ENCODE results near the gene TNFRSF12A. TPM values are rescaled to one million over a fixed set of nuclear protein-coding genes. Genes with fewer than 3 reads are reported as not detected.
"Not testable (repeated sequence)": the region's sequence is repeated elsewhere in the genome, so short reads cannot be mapped to it uniquely, and the experiment has no call there.

Gene TNFRSF12A
- polyA plus RNA-seq, 6 donors from 2014 or later, result not detected

DNA sequence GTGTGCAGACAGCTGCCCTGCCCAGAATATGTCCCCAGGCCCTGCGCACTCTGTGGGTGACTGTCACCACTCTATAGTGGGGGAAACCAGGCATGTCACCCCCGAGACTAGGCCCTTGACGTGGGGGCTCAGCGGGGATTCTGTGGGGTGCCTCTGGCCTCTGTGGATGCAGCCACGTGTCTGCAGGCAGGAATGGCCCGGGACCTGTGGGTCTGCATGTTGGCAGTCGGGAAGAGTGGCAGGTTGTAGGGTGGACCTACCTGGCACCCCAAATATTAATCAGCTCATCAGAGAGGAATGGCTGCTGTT is 46.2 kb downstream of the TNFRSF12A start:
- DNase-seq (no peak), ATAC-seq (ENCODE audit: low read depth in 2 of 2) (no peak)
- Mint-ChIP-seq H3K4me3 (no peak overlapping the region), H3K4me1 (peaks cover 3 to 9% (median 4%) of the 10 kb centered on the region in 3 donors), H3K9me3 (no peaks in the 10 kb centered on the region), H3K36me3 (no peaks in the 10 kb centered on the region), H3K27me3 (peaks cover 0 to 14% (median 0%) of the 10 kb centered on the region in 3 donors), H3K27ac (no peak overlapping the region)

DNA sequence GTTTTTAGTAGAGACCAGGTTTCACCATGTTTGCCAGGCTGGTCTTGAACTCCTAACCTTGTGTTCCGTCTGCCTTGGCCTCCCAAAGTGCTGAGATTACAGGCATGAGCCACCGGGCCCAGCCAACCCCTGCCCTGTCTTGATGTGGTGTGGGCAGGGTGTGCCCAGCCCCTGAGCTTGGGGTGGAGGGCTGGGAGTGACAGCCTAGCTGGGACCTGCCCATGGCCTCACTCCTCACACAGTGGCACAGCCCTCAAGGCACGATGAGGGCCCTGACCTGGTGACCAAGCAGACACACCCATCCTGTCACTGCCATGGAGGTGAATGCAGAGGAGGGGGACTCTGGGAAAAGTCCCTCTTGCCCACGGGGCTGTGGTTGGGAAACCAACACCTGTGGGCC is 48.3 kb downstream of the TNFRSF12A start:
- Mint-ChIP-seq H3K9me3 (no peaks in the 10 kb centered on the region), H3K4me1 (peaks cover 10 to 20% (median 12%) of the 10 kb centered on the region in 3 donors), H3K36me3 (no peaks in the 10 kb centered on the region), H3K27ac (no peak overlapping the region), H3K4me3 (no peak overlapping the region), H3K27me3 (peaks cover 0 to 9% (median 0%) of the 10 kb centered on the region in 3 donors)
- ATAC-seq (ENCODE audit: low read depth in 2 of 2) (no peak), DNase-seq (no peak)

DNA sequence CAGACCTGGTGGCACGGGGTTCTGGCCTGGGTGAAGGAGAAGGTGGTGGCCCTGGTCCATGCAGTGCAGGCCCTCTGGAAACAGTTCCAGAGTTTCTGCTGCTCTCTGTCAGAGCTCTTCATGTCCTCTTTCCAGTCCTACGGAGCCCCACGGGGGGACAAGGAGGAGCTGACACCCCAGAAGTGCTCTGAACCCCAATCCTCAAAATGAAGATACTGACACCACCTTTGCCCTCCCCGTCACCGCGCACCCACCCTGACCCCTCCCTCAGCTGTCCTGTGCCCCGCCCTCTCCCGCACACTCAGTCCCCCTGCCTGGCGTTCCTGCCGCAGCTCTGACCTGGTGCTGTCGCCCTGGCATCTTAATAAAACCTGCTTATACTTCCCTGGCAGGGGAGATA is 49.0 kb downstream of the TNFRSF12A start:
- not testable (repeated sequence) for H3K27ac Mint-ChIP-seq, H3K36me3 Mint-ChIP-seq
- H3K4me1 Mint-ChIP-seq, result peaks cover 17 to 27% (median 19%) of the 10 kb centered on the region in 3 donors

DNA sequence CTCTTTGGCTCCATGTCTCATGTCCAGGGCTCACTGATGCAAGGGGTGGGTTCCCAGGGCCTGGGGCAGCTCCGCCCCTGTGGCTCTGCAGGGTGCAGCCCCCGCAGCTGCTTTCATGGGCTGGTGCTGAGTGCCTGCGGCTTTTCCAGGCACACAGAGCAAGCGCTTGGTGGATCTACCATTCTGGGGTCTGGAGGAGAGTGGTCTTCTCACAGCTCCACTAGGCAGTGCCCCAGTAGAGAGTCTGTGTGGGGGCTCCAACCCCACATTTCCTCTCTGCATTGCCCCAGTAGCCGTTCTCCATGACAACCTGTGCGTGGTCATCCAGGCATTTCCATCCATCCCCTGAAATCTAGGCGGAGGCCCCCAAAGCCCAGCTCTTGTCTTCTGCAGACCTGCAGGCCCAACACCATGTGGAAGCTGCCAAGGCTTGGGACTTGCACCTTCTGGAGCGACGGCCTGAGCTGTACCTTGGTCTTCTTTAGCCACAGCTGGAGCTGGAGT is 50.5 kb downstream of the TNFRSF12A start:
- DNase-seq (no peak), ATAC-seq (ENCODE audit: low read depth in 2 of 2) (no peak)
- no peak overlapping the region for H3K27ac Mint-ChIP-seq
- no peaks in the 10 kb centered on the region for H3K9me3 Mint-ChIP-seq
- no peak overlapping the region for H3K4me3 Mint-ChIP-seq
- no peaks in the 10 kb centered on the region for H3K36me3 Mint-ChIP-seq
- H3K4me1 Mint-ChIP-seq, result peaks cover 26 to 42% (median 33%) of the 10 kb centered on the region in 3 donors
- peaks cover 0 to 10% (median 0%) of the 10 kb centered on the region in 3 donors for H3K27me3 Mint-ChIP-seq

More for the DNA sequence above, 49.0 kb downstream of the TNFRSF12A start:
- H3K4me3 Mint-ChIP-seq; ATAC-seq (ENCODE audit: low read depth in 2 of 2); DNase-seq; H3K9me3 Mint-ChIP-seq: not testable (repeated sequence)
- peaks cover 0 to 15% (median 0%) of the 10 kb centered on the region in 3 donors for H3K27me3 Mint-ChIP-seq

DNA sequence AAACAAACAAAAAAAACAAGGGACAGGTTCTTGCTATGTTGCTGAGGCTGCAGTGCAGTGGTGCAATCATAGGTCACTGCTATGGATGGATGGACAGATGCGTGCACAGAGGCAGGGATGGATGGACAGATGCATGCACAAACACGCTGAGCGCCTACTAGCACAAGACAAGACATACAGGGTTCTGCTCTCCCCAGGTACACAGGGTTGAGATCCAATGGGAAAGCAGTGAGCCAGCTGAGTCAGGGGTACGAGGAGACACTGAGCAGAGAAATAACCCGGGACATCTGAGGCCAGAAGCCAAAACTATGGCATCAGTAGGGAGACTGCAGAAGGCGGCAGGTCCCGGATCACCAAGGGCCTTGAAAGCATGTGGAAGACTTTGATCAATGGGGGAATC is 51.5 kb downstream of the TNFRSF12A start:
- Mint-ChIP-seq H3K27me3 (peaks cover 0 to 9% (median 0%) of the 10 kb centered on the region in 3 donors), H3K36me3 (no peaks in the 10 kb centered on the region), H3K4me3 (peak overlapping the region in 1 of 8 donors; percentile 61), H3K4me1 (peaks cover 26 to 52% (median 33%) of the 10 kb centered on the region in 3 donors), H3K27ac (no peak overlapping the region), H3K9me3 (peaks cover 0 to 2% (median 0%) of the 10 kb centered on the region in 7 donors)
- DNase-seq, result no peak
- no peak for ATAC-seq (ENCODE audit: low read depth in 2 of 2)

Other genes starting within 250 kb of the TNFRSF12A start
- 100 to 1,000 TPM; 159 to 241 (median 203) TPM for gene ELOB, start 243.1 kb upstream of the TNFRSF12A start, polyA plus RNA-seq (ENCODE audit: low read depth in 6 of 6)
- gene PRSS33, start 232.8 kb upstream of the TNFRSF12A start, polyA plus RNA-seq (ENCODE audit: low read depth in 6 of 6), result not detected
- gene PRSS41, start 221.9 kb upstream of the TNFRSF12A start, polyA plus RNA-seq (ENCODE audit: low read depth in 6 of 6), result not detected
- 1 to 10 TPM in 4 of 6 donors, under 1 TPM in 1, not detected in 1; 0.51 to 4.4 (median 1.9) TPM for gene PRSS21, start 203.1 kb upstream of the TNFRSF12A start, polyA plus RNA-seq (ENCODE audit: low read depth in 6 of 6)
- gene ZG16B, start 190.1 kb upstream of the TNFRSF12A start, polyA plus RNA-seq (ENCODE audit: low read depth in 6 of 6), result not detected
- gene PRSS22, start 162.2 kb upstream of the TNFRSF12A start, polyA plus RNA-seq (ENCODE audit: low read depth in 6 of 6), result not detected
- gene FLYWCH2, start 137.2 kb upstream of the TNFRSF12A start, polyA plus RNA-seq (ENCODE audit: low read depth in 6 of 6), result 10 to 100 TPM; 15.6 to 22.6 (median 18.9) TPM
- 10 to 100 TPM in 3 of 6 donors, 1 to 10 TPM in 3; 6.3 to 13.4 (median 9.5) TPM for gene FLYWCH1, start 108.4 kb upstream of the TNFRSF12A start, polyA plus RNA-seq (ENCODE audit: low read depth in 6 of 6)
- 1 to 10 TPM in 3 of 6 donors, under 1 TPM in 2, not detected in 1; 0.25 to 4.4 (median 1.2) TPM for gene KREMEN2, start 56.1 kb upstream of the TNFRSF12A start, polyA plus RNA-seq (ENCODE audit: low read depth in 6 of 6)
- gene PAQR4, start 51.0 kb upstream of the TNFRSF12A start, polyA plus RNA-seq (ENCODE audit: low read depth in 6 of 6), result 1 to 10 TPM in 3 of 6 donors, under 1 TPM in 2, not detected in 1; 0.43 to 1.3 (median 1.1) TPM
- gene PKMYT1, start 39.9 kb upstream of the TNFRSF12A start, polyA plus RNA-seq (ENCODE audit: low read depth in 6 of 6), result under 1 TPM in 4 of 6 donors, not detected in 2; 0.45 to 0.88 (median 0.62) TPM
- not detected for gene CLDN9, start 7.4 kb upstream of the TNFRSF12A start, polyA plus RNA-seq (ENCODE audit: low read depth in 6 of 6)
- not detected for gene CLDN6, start 2.2 kb upstream of the TNFRSF12A start, polyA plus RNA-seq (ENCODE audit: low read depth in 6 of 6)
- gene HCFC1R1, start 3.6 kb downstream of the TNFRSF12A start, polyA plus RNA-seq (ENCODE audit: low read depth in 6 of 6), result 10 to 100 TPM in 5 of 6 donors, 1 to 10 TPM in 1; 7.6 to 21.4 (median 15.4) TPM
- gene THOC6, start 3.7 kb downstream of the TNFRSF12A start, polyA plus RNA-seq (ENCODE audit: low read depth in 6 of 6), result 10 to 100 TPM; 35.7 to 75.7 (median 48.3) TPM
- gene BICDL2, start 16.6 kb downstream of the TNFRSF12A start, polyA plus RNA-seq (ENCODE audit: low read depth in 6 of 6), result not detected
- under 1 TPM in 2 of 6 donors, not detected in 4; 0.29 to 0.55 TPM for gene MMP25, start 26.2 kb downstream of the TNFRSF12A start, polyA plus RNA-seq (ENCODE audit: low read depth in 6 of 6)
- gene IL32, start 45.3 kb downstream of the TNFRSF12A start, polyA plus RNA-seq (ENCODE audit: low read depth in 6 of 6), result 10 to 100 TPM in 2 of 6 donors, 1 to 10 TPM in 4; 3.0 to 15.0 (median 6.2) TPM
- gene ZSCAN10, start 78.9 kb downstream of the TNFRSF12A start, polyA plus RNA-seq (ENCODE audit: low read depth in 6 of 6), result not detected
- gene ZNF205, start 92.2 kb downstream of the TNFRSF12A start, polyA plus RNA-seq (ENCODE audit: low read depth in 6 of 6), result under 1 TPM in 1 of 6 donors, not detected in 5; 0.47 TPM
- 1 to 10 TPM in 4 of 6 donors, under 1 TPM in 1, not detected in 1; 0.38 to 2.7 (median 1.6) TPM for gene ZNF213, start 114.7 kb downstream of the TNFRSF12A start, polyA plus RNA-seq (ENCODE audit: low read depth in 6 of 6)
- gene OR1F1, start 167.8 kb downstream of the TNFRSF12A start, polyA plus RNA-seq (ENCODE audit: low read depth in 6 of 6), result not detected
- gene ZNF200, start 214.8 kb downstream of the TNFRSF12A start, polyA plus RNA-seq (ENCODE audit: low read depth in 6 of 6), result 10 to 100 TPM in 4 of 6 donors, 1 to 10 TPM in 2; 5.4 to 13.8 (median 11.0) TPM
- gene MEFV, start 236.3 kb downstream of the TNFRSF12A start, polyA plus RNA-seq (ENCODE audit: low read depth in 6 of 6), result under 1 TPM in 1 of 6 donors, not detected in 5; 0.25 TPM

All from naive B cell (primary cell).